BJ (cell line): ENCODE data around the gene AP5Z1. TPM values are rescaled to one million over a fixed set of nuclear protein-coding genes. Genes with fewer than 3 reads are reported as not detected.

Experiments
- CTCF ChIA-PET: fragments of 350-600 bp; formaldehyde crosslinking; extraction: SDS; loops from one replicate; lab custom pipeline; 2021; ENCODE audit warnings: antibody characterized with exemption, inconsistent platforms; lab: Yijun Ruan, JAX
- POLR2A ChIA-PET: fragments of 300-600 bp; sonication (Branson Sonifier 250); formaldehyde crosslinking; extraction: SDS; loops from one replicate; lab custom pipeline; 2021; ENCODE audit warnings: antibody characterized with exemption; lab: Charles Lee
- DNase-seq: peaks from one replicate; pipeline ENCODE4 v3.0.0-alpha.2; 2011; ENCODE audit warnings: low read depth
- H3K27me3 ChIP-seq: 2 replicates; pipeline ENCODE4 v1.6.0; 2011; ENCODE audit warnings: low read length; ENCODE audit not compliant: control insufficient read depth, insufficient read depth
- H3K36me3 ChIP-seq: 2 replicates; pipeline ENCODE4 v1.5.1; 2011; ENCODE audit warnings: low read length; ENCODE audit not compliant: control insufficient read depth, insufficient read depth
- H3K4me3 ChIP-seq: 2 replicates; pipeline ENCODE4 v1.5.1; 2011; ENCODE audit warnings: low read depth, mild to moderate bottlenecking, control low read depth, low read length
- polyA plus RNA-seq: library from polyadenylated mRNA; depleted of rRNA; stranded (reverse); fragments of >200 nt; gene quantifications from 2 replicates; pipeline ENCODE4 v1.2.3, GENCODE V29; 2011
- TF ChIP-seq, protein P1 (sequence below): IDR thresholded peaks from 2 replicates; pipeline ENCODE4 v1.5.1; 2011; ENCODE audit warnings: low read depth, mild to moderate bottlenecking, control low read depth, inconsistent platforms, low read length, moderate library complexity; ENCODE audit not compliant: insufficient read depth

AP5Z1 gene
- polyA plus RNA-seq, 1 experiment = 27.3 TPM

- H3K36me3 ChIP-seq = peaks cover 21% of the 10 kb centered on the region
- no peak for DNase-seq
- H3K4me3 ChIP-seq = peak overlapping the region; percentile 14
- TF ChIP-seq, protein P1, sequence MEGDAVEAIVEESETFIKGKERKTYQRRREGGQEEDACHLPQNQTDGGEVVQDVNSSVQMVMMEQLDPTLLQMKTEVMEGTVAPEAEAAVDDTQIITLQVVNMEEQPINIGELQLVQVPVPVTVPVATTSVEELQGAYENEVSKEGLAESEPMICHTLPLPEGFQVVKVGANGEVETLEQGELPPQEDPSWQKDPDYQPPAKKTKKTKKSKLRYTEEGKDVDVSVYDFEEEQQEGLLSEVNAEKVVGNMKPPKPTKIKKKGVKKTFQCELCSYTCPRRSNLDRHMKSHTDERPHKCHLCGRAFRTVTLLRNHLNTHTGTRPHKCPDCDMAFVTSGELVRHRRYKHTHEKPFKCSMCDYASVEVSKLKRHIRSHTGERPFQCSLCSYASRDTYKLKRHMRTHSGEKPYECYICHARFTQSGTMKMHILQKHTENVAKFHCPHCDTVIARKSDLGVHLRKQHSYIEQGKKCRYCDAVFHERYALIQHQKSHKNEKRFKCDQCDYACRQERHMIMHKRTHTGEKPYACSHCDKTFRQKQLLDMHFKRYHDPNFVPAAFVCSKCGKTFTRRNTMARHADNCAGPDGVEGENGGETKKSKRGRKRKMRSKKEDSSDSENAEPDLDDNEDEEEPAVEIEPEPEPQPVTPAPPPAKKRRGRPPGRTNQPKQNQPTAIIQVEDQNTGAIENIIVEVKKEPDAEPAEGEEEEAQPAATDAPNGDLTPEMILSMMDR = no peak
- no peaks in the 10 kb centered on the region for H3K27me3 ChIP-seq
- ChIA-PET CTCF (interaction anchor here (0.6 to 1.9 kb wide), 8 partner anchors 10 to 115 kb away, joined by 3 to 6 read pairs (median 3); partner anchors contain the start of gene AP5Z1), POLR2A (interaction anchor here (0.7 to 1.5 kb wide), 3 partner anchors 21 to 115 kb away, joined by 3 to 4 read pairs (median 4); no protein-coding TSS in a partner anchor)
Observed at GRCh38 chr7:4745971-4746919, 29.2 kb upstream of the AP5Z1 start.

DNA sequence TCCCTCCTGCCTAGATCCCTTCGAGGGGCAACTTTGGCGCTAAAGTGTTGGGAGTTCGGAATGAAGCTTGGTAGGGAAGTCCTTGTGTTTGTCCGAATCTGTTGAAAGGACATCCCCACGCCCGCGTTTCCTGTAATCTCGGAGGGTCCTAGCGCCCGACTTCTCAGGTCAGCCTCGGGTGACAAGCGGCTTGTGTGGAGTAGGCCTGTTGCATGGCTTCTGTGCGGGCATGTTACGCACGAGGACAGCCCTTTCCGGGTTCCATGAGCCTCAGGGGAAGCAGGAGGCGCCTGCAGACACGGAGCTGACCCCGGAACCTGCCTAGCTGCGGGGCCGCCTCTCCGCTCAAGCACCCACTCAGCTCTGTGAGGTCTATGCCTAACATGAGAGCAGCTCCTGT lies 28.4 kb upstream of the AP5Z1 start:
- Histone ChIP-seq H3K27me3 (no peaks in the 10 kb centered on the region), H3K4me3 (no peak overlapping the region), H3K36me3 (peaks cover 18% of the 10 kb centered on the region)
- TF ChIP-seq, protein P1 = no peak
- ChIA-PET CTCF (interaction anchor here (1.1 to 1.9 kb wide), 3 partner anchors 11 to 64 kb away, joined by 3 to 6 read pairs (median 3); partner anchors contain the start of gene AP5Z1), POLR2A (no interaction called here)
- DNase-seq = no peak

GRCh38 chr7:4747746-4748145 lies 27.7 kb upstream of the AP5Z1 start:
- no peak for DNase-seq
- peaks cover 13% of the 10 kb centered on the region for H3K36me3 ChIP-seq
- TF ChIP-seq, protein P1 = no peak
- ChIA-PET POLR2A (no interaction called here), CTCF (interaction anchor here (1.5 to 1.9 kb wide), 2 partner anchors 10 to 64 kb away, joined by 3 to 6 read pairs; no protein-coding TSS in a partner anchor)
- no peaks in the 10 kb centered on the region for H3K27me3 ChIP-seq
- H3K4me3 ChIP-seq = no peak overlapping the region

- TF ChIP-seq, protein P1 = no peak
- Histone ChIP-seq H3K36me3 (peaks cover 11% of the 10 kb centered on the region), H3K27me3 (no peaks in the 10 kb centered on the region), H3K4me3 (no peak overlapping the region)
- ChIA-PET POLR2A (no interaction called here), CTCF (interaction anchor here (1.5 kb wide), 1 partner anchor 10 kb away, joined by 3 read pairs; no protein-coding TSS in a partner anchor)
- DNase-seq = no peak
Observed at GRCh38 chr7:4748231-4748681, 27.2 kb upstream of the AP5Z1 start.

GRCh38 chr7:4749363-4749762 lies 26.1 kb upstream of the AP5Z1 start:
- POLR2A ChIA-PET = no interaction called here
- Histone ChIP-seq H3K4me3 (no peak overlapping the region), H3K27me3 (no peaks in the 10 kb centered on the region), H3K36me3 (peaks cover 14% of the 10 kb centered on the region)
- CTCF ChIA-PET = interaction anchor here (0.9 kb wide), 1 partner anchor 19 kb away, joined by 4 read pairs; no protein-coding TSS in a partner anchor
- TF ChIP-seq, protein P1 = no peak
- DNase-seq = no peak
